ENCODE measurements around the gene SPRY4.
A peak's percentile ranks its signal among the peaks of the same experiment; 100 is the strongest.
"Not testable (repeated sequence)": the region's sequence is repeated elsewhere in the genome, so short reads cannot be mapped to it uniquely, and the experiment has no call there.

SPRY4 gene

DNA sequence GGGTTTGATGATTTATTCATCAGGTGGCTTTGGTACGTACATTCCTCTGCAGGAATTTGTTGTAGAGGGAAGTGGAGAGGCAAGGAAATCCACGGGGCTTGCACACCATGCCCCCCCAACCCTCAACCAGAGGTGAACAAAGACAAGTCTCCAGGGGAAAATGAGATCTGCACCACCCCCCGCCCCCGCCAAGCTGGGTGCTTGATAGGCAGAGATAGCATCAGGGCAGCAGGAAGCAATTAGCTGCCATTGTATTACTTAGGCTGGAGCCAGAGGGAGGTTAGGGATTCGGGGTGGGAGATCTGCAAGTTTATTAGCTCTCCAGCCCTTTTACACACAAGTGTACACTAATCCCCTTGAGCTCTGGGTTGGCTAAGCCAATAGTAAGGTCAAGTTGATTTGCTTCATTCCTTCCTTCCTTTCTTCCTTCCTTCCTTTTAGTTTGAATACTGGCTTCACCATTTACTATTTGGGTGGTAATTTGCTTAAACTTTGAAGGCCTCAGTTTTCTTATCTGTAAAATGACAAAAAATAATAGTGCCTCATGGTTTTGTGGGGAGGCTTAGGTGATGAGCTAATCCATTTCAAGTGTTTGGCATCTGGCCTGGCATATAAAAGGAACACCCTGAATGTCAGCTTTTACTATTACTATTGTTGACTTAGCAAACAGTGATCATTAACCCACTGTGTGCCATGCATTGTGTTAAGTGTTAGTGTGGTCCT, 34.1 kb downstream of the SPRY4 start:
- DNase-seq: peak; percentile 32

DNA sequence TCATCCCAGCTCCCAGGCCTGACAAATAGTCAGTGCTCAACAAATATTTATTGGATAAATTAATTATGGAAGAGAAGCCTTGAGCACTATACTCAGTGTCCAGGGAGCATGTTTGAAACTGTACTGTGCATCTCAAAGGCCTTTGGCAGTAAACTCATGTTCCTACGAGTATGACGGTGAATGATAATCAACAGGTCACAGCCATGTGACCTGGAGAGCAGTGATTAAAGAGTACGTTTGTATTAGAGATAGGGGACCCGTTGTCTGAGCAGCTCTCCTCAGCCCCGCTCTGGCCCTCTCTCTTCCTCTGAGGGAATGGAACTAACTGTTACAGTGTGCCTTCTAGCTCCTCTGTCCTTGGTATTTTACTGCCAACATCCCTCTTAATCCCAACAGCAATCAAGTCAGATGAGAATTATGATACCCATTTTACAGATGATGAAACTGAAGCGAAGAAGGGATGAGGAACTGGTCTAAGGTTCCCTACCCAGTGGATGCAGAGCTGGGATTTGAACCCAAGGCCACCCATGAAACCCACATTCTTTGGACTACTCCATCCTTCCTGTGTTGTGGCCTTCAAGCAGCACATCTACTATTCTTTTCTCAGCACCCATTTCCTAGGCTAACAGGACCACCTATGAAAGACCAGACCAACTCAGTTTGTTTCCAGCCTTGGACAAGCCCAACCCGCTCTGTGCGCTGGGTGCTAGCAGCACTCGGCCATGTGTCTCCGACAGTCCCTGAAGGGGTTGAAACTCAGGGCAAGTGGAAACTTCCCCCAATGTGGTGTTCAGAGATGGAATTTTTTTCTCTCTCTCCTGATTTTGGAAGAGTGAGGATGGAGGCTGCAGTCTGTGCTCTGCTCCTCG, 34.9 kb downstream of the SPRY4 start:
- DNase-seq: no peak

DNA sequence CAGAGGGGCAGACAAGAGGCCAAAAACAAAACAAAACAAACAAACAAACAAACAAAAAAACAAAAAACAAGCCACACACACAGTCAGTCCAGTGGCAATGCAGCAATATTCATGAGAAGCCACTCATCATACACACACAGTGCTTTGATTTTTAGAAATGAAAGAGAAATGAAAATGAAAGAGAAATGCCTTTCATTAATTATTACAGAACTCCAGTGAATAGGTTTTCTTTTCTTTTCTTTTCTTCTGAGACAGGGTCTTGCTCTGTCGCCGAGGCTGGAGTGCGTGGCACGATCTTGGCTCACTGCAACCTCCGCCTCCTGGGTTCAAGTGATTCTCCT, 36.9 kb downstream of the SPRY4 start:
- no peak for DNase-seq

DNA sequence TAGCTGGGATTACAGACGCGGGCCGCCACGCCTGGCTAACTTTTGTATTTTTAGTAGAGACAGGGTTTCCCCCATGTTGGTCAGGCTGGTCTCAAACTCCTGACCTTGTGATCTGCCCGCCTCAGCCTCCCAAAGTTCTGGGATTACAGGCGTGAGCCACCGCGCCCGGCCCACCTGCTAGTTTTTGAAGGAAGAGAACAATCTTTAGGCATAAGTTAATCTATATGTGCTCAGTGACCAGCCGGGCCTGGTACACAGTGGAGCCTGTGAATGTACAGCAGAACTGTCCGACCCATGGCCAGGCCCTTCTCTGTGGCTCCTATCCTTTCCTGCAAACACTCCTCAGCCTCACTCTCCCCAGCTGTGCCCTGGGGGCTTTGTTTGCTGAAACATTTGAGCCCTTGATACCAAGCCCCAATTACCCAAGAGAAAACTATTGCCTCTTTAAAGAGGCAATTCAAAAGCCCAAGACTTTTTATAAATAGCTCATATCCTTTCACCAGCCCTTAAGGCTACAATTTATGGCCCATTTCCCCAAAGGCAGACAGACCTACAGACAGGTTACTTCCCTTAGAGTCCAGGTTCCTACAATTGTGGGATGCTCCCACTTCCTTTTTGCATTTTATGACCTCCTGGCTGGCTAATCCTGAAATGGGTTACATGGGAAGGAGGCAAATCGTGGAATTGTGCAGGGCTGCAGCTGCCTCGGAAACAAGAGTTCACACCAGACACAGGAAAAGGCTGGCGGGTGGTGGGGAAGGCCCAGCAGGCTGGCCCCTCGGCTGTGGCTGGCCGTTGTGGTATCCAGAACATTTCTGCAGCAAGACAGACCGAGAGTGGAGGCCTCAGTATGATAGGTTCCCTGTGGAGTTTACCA, 37.5 kb downstream of the SPRY4 start:
- DNase-seq: no peak

DNA sequence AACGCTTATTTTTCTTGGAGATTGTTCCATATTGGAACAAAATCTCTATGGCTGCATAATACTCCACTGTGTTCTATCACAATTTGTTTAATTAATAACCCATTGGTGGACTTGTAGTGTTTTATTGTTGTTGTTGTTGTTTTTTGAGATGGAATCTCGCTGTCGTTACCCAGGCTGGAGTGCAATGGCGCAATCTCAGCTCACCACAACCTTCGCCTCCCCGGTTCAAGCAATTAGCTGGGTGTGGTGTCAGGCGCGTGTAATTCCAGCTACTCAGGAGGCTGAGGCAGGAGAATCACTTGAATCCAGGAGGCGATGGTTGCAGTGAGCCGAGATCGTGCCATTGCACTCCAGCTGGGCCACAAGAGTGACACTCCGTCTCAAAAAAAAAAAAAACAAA, 38.7 kb downstream of the SPRY4 start:
- DNase-seq: no peak

DNA sequence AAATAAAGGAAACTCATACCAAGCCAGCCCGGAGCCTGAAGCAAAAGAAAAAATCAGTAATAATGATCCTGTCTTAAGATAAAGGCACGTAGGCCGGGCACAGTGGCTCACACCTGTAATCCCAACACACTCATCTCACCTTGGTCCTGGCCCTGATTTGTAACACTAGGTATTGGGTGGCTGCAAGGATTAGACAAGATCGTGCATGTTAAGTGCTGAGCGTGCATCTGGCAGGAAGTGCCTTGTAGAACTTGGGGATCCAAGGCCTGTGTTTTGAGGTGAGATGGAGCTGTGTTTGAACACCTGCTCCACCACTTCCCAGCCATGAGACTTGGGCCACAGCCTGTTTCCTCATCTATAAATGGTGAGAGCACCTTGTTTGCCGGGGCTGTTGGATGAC, 41.5 kb downstream of the SPRY4 start:
- no peak for DNase-seq

DNA sequence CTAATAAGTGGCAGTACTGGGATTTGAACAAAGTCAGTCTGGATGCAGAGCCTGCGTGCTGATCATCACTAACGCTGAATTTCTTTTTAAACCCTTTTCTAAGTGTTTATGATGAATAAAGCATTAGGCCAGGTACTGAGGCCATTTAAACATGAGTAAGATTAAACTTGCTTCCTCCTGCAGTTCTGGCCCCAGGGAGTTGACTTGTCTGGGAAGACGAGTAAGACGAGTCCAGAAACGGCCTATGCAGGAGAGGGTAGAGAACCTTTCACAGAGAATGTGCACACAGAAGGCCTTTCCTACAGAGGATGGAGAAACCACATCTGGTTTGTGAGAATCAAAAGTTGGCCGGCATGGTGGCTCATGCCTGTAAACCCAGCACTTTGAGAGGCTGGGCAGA, 42.9 kb downstream of the SPRY4 start:
- DNase-seq: no peak

DNA sequence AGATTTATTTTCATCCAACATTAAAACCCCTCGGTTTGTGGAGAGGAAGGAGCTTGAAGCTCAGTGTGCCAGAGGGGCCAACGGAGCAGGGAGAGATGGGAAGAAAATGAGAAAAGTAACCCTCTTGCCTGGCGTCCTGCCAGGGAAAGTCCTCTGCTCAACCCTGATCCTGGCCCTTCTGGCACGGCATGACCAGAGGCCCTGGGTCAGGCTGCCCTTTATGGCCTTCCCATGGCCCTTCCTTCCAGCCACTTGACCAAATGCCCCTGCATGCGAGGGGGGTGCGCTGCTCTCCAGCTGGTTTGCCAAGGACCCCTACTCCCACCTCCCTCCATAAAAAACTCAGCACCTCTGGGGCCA, 43.8 kb downstream of the SPRY4 start:
- DNase-seq: no peak

DNA sequence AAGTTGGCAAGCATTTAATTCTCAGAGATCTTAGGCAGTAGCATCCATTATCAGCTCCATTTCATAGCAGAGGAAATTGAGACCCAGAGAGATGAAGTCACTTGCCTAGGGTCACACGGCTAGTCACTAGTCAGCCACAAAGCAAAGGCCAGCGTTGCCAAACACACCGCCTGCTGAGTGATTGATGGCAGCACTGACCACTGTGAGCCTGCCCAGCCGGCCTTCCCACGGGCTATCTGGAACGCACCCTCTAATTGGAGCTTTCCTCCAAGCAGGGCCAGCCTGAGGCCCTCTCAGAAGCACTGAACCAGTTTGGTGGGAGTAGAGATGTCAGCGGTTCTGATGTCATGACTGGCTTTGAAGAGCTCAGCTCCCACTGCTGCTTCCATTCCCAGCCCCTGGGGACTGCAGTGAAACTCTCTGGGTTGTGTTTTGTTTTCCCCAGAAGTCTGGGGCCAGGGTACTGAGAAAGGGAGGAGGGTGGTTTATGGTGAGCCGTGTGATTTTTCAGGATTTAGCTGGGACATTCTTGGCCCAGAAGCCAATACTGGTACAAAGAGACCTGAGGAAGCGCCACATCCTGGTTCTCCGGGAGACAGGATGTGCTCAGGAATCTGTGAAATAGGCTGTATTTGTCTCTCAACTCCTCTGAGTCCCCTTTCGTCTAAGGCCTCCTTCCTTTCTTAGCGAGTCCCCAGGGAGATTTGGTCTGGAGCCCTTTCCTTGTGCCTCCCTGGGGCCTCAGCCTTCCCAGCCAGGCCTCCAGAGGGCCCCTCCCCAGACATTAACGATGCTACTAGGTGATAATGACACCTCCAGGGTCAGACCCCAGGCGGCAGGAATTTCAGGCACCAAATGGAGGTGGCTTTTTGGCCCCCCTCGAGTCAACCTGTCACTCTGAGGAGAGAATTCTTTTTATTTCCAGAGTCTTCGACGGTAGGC, 44.5 kb downstream of the SPRY4 start:
- DNase-seq: peak; percentile 28

DNA sequence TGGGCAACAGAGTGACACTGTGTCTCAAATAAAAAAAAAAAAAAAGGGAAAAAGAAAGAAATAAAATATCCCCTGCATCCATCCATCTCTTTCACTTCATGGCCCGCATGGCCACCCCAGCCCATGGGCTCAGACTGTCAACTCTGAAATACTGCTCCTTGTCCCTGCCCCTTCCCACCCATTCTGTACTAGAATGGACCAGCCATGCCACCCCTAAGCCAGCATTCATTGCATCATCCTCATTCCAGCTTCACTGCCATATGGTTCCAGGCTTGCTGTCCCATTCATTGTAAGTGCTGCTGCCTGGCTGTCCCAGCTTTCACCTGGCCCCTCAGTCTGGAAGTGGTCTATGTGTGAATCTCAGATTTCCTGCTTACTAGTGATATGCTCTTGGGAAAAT, 46.2 kb downstream of the SPRY4 start:
- DNase-seq: no peak

DNA sequence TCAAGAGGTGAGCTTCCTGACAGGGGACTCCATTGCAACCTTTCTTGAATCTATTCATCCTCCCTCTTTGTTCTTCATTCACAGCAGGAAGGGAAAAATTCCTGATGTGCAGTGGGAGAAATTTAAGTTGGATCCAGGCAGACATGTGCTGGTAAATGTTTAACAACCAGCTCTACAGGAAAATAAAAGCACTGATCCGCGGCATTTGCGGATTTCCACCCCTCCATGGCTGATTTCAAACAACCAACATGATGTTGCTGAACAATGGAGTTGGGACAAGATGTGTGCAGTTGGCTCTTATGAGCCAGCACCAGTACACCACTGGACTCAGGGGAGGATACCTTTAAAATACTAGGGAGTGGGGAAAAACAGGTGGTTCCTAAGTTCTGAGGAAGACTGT, 47.0 kb downstream of the SPRY4 start:
- no peak for DNase-seq

DNA sequence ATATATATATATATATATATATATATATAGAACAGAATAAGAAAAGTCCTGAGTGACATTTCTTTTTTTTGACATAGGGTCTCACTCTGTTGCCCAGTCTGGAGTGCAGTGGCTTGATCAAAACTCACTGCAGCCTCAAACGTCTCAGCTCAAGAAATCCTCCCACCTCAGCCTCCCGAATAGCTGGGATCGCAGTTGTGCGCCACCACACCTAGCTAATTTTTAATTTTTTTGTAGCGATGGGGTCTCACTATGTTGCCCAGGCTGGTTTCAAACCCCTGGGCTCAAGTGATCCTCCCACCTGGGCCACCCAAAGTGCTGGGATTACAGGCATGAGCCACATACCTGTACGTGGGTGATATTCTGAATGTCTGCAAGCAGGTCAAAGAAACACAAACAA, 48.3 kb downstream of the SPRY4 start:
- DNase-seq: no peak

DNA sequence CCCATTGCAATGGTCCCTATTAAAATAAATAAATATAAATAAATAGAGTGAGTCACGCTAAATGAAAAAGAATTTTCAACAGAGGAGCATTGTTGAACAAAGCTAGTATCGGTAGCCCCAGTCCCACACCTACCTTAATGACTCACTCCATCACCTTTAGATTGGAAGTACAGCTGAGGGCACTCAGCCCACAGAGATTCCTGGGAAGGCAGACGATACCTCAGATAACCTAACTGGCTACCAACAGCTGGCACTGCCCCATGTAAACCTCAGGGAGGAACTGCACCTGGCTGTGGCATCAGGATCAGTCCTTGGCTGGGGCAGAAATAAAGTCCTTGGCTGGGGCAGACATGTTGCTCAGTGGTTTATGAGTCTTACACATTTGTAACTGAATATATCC, 49.3 kb downstream of the SPRY4 start:
- DNase-seq: no peak

DNA sequence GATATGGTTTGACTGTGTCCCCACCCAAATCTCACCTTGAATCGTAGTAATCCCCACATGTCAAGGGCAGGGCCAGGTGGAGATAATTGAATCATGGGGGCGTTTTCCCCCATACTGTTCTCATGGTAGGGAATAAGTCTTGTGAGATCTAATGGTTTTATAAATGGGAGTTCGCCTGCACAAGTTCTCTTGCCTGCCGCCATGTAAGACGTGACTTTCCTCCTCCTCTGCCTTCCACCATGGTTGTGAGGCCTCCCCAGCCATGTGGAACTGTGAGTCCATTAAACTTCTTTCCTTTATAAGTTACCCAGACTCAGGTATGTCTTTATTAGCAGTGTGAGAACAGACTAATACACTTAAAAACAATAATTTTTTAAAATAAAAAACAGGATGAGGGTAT, 52.2 kb downstream of the SPRY4 start:
- not testable (repeated sequence) for DNase-seq

DNA sequence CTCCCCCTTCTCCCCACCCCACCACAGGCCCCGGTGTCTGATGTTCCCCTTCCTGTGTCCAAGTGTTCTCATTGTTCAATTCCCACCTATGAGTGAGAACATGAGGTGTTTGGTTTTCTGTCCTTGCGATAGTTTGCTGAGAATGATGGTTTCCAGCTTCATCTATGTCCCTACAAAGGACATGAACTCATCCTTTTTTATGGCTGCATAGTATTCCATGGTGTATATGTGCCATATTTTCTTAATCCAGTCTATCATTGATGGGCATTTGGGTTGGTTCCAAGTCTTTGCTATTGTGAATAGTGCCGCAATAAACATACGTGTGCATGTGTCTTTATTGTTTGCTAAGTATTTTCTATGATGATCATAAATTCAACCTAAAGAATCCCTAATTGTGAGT, 60.7 kb downstream of the SPRY4 start:
- DNase-seq: not testable (repeated sequence)

DNA sequence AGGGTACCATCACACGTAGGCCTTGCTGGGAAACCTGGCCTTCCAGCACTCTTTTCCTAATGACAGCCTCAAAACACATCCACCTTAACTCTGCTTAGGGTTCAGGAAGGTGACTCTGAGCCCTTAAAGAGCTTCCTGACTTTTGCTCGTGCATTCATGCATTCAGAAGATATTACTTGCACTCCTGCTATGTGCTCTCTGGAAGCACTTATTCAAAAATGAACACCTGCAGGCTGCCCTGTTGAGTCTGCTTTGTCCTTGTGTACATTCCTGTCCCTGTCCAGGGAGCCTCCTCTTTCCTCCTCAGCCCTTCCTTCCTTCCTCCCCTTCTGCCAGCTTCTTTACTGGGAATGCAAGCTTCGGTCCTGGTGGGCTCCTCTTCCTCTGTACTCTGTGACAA, 61.5 kb downstream of the SPRY4 start:
- no peak for DNase-seq

DNA sequence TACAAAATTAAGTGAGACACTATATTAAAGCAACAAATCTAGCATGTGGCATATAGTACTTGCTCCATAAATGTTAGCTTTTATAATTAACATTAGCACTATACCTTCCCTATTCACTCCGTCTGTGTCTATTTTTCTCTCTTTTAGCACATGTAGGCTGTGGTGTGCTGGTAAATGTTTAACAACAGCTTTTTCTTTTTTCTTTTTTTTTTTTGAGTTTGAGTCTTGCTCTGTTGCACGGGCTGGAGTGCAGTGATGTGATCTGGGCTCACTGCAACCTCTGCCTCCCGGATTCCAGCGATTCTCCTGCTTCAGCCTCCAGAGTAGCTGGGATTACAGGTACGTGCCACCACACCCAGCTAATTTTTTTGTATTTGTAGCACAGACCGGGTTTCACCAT, 62.1 kb downstream of the SPRY4 start:
- no peak for DNase-seq

All from fibroblast of skin of right biceps (primary cell).